Thoracic aorta (tissue), 2 donors: ENCODE results near the gene PRDM16. TPM values are rescaled to one million over a fixed set of nuclear protein-coding genes. Genes with fewer than 3 reads are reported as not detected.

Experiments used
- ATAC-seq: fragments of 150-250 bp; one replicate; pipeline ENCODE4 v1.8.0; 2017; ENCODE audit warnings: low read depth; ENCODE audit not compliant: insufficient number of reproducible peaks, low FRiP score
- DNase-seq: peaks from one replicate; pipeline ENCODE4 v3.0.0-alpha.2; 2020; ENCODE audit warnings: low spot score
- H3K27ac ChIP-seq, 2 donors: fragments of 200-600 bp; sonication (generic); 1 replicate in 1 of 2; 2 replicates in 1 of 2; pipeline ENCODE4 v1.5.1; 2016; ENCODE audit warnings: mild to moderate bottlenecking in 2 of 2, moderate library complexity in 2 of 2
- H3K27me3 ChIP-seq: fragments of 200-600 bp; sonication (generic); replicated peaks from 2 replicates; pipeline ENCODE4 v1.6.0; 2016; ENCODE audit warnings: mild to moderate bottlenecking; ENCODE audit not compliant: insufficient read depth
- H3K36me3 ChIP-seq: fragments of 200-600 bp; sonication (generic); one replicate; pipeline ENCODE4 v1.5.1; 2016
- H3K4me1 ChIP-seq, 2 donors: fragments of 200-600 bp; sonication (generic); 1 replicate in 1 of 2; 2 replicates in 1 of 2; pipeline versions ENCODE4 v1.5.1 to v1.6.0; 2016; ENCODE audit warnings: low read depth in 2 of 2, mild to moderate bottlenecking in 1 of 2; ENCODE audit not compliant: control insufficient read depth in 1 of 2
- H3K4me3 ChIP-seq: fragments of 200-600 bp; sonication (generic); 2 replicates; pipeline ENCODE4 v1.5.1; 2016; ENCODE audit warnings: mild to moderate bottlenecking
- H3K9me3 ChIP-seq: fragments of 200-600 bp; sonication (generic); 2 replicates; pipeline ENCODE4 v1.5.1; 2016
- CTCF ChIP-seq: fragments of 200-600 bp; sonication (generic); IDR thresholded peaks from one replicate; pipeline ENCODE4 v1.5.1; 2019; ENCODE audit warnings: antibody characterized with exemption
- total RNA-seq, 2 donors: library from RNA; depleted of rRNA; stranded (reverse); fragments of >200 nt; gene quantifications; one replicate each; pipeline versions ENCODE4 v1.1.0 to v1.2.3, GENCODE V29; 2016

Gene PRDM16
- total RNA-seq, 2 donors from 2014 or later, result 68.9 to 85.4 TPM

- Histone ChIP-seq H3K27ac (no peak overlapping the region), H3K27me3 (no peaks in the 10 kb centered on the region), H3K4me3 (no peak overlapping the region), H3K36me3 (peaks cover 51% of the 10 kb centered on the region), H3K4me1 (peaks cover 0 to 22% of the 10 kb centered on the region in 2 donors), H3K9me3 (peaks cover 8% of the 10 kb centered on the region)
- ATAC-seq, result no peak
- DNase-seq, result no peak
- TF ChIP-seq CTCF, result no peak
Observed at GRCh38 chr1:3413975-3414710, 345.1 kb downstream of the PRDM16 start.

- TF ChIP-seq CTCF, result no peak
- no peak overlapping the region for H3K27ac ChIP-seq
- DNase-seq, result no peak
- H3K27me3 ChIP-seq, result no peaks in the 10 kb centered on the region
- ATAC-seq, result no peak
- H3K4me3 ChIP-seq, result no peak overlapping the region
- peaks cover 6 to 19% of the 10 kb centered on the region in 2 donors for H3K4me1 ChIP-seq
- H3K9me3 ChIP-seq, result peaks cover 8% of the 10 kb centered on the region
- H3K36me3 ChIP-seq, result peaks cover 57% of the 10 kb centered on the region
Observed at GRCh38 chr1:3415260-3416090, 346.5 kb downstream of the PRDM16 start.

GRCh38 chr1:3417082-3417739, 348.2 kb downstream of the PRDM16 start:
- Histone ChIP-seq H3K4me3 (no peak overlapping the region), H3K9me3 (peaks cover 8% of the 10 kb centered on the region), H3K27ac (no peak overlapping the region), H3K36me3 (peaks cover 51% of the 10 kb centered on the region), H3K4me1 (peaks cover 12 to 25% of the 10 kb centered on the region in 2 donors), H3K27me3 (no peaks in the 10 kb centered on the region)
- no peak for DNase-seq
- TF ChIP-seq CTCF, result peak; percentile 10
- ATAC-seq, result no peak

GRCh38 chr1:3417934-3418333, 348.9 kb downstream of the PRDM16 start:
- no peak for ATAC-seq
- no peak for TF ChIP-seq CTCF
- Histone ChIP-seq H3K27me3 (no peaks in the 10 kb centered on the region), H3K4me3 (no peak overlapping the region), H3K27ac (no peak overlapping the region), H3K9me3 (peaks cover 8% of the 10 kb centered on the region), H3K36me3 (peaks cover 45% of the 10 kb centered on the region), H3K4me1 (peaks cover 19 to 32% of the 10 kb centered on the region in 2 donors)
- DNase-seq, result no peak

GRCh38 chr1:3418600-3418999, 349.6 kb downstream of the PRDM16 start:
- no peaks in the 10 kb centered on the region for H3K27me3 ChIP-seq
- no peak for DNase-seq
- no peak for ATAC-seq
- peaks cover 21 to 39% of the 10 kb centered on the region in 2 donors for H3K4me1 ChIP-seq
- H3K9me3 ChIP-seq, result peaks cover 8% of the 10 kb centered on the region
- TF ChIP-seq CTCF, result no peak
- no peak overlapping the region for H3K4me3 ChIP-seq
- peaks cover 45% of the 10 kb centered on the region for H3K36me3 ChIP-seq
- no peak overlapping the region for H3K27ac ChIP-seq
